ENCODE data around the gene PTGFRN. TPM values are rescaled to one million over a fixed set of nuclear protein-coding genes. Genes with fewer than 3 reads are reported as not detected.

PTGFRN gene
- total RNA-seq, 1 experiment from 2014 or later, result 38.7 TPM

- TF ChIP-seq CDX4 (CRISPR knock-in tag; IDR thresholded peaks at IDR 0.05; ENCODE audit: borderline replicate concordance) (no peak), IRF2 (CRISPR knock-in tag; IDR thresholded peaks at IDR 0.05; ENCODE audit: borderline replicate concordance, low read depth) (no peak)
- Mint-ChIP-seq H3K9me3 (no peaks in the 10 kb centered on the region), H3K36me3 (no peaks in the 10 kb centered on the region), H3K4me1 (peaks cover 14% of the 10 kb centered on the region), H3K27ac (no peak overlapping the region), H3K4me3 (no peak overlapping the region), H3K27me3 (ENCODE audit: low read depth) (no peaks in the 10 kb centered on the region)
- ATAC-seq (no peak), DNase-seq (ENCODE audit: low spot score) (no peak)
- ChIA-PET CTCF (interaction anchor here (0.8 to 2.2 kb wide), 8 partner anchors 19 to 308 kb away, joined by 4 to 39 read pairs (median 6); partner anchors contain the start of genes CD2 and TTF2), POLR2A (no interaction called here)
Observed at GRCh38 chr1:116882866-116883265, 26.9 kb upstream of the PTGFRN start.

- no peak for TF ChIP-seq SMAD3 (CRISPR knock-in tag; IDR thresholded peaks at IDR 0.05; ENCODE audit: borderline replicate concordance)
- TF ChIP-seq ZBTB43 (CRISPR knock-in tag; IDR thresholded peaks at IDR 0.05), result no peak
- TF ChIP-seq, protein P1, sequence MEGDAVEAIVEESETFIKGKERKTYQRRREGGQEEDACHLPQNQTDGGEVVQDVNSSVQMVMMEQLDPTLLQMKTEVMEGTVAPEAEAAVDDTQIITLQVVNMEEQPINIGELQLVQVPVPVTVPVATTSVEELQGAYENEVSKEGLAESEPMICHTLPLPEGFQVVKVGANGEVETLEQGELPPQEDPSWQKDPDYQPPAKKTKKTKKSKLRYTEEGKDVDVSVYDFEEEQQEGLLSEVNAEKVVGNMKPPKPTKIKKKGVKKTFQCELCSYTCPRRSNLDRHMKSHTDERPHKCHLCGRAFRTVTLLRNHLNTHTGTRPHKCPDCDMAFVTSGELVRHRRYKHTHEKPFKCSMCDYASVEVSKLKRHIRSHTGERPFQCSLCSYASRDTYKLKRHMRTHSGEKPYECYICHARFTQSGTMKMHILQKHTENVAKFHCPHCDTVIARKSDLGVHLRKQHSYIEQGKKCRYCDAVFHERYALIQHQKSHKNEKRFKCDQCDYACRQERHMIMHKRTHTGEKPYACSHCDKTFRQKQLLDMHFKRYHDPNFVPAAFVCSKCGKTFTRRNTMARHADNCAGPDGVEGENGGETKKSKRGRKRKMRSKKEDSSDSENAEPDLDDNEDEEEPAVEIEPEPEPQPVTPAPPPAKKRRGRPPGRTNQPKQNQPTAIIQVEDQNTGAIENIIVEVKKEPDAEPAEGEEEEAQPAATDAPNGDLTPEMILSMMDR (IDR thresholded peaks at IDR 0.05), result no peak
- no peak for TF ChIP-seq MAX (CRISPR knock-in tag; IDR thresholded peaks at IDR 0.05)
- no peak for TF ChIP-seq ZNF671 (CRISPR knock-in tag; IDR thresholded peaks at IDR 0.05)
- TF ChIP-seq PRDM15 (CRISPR knock-in tag; IDR thresholded peaks at IDR 0.05), result no peak
- TF ChIP-seq, protein P2, sequence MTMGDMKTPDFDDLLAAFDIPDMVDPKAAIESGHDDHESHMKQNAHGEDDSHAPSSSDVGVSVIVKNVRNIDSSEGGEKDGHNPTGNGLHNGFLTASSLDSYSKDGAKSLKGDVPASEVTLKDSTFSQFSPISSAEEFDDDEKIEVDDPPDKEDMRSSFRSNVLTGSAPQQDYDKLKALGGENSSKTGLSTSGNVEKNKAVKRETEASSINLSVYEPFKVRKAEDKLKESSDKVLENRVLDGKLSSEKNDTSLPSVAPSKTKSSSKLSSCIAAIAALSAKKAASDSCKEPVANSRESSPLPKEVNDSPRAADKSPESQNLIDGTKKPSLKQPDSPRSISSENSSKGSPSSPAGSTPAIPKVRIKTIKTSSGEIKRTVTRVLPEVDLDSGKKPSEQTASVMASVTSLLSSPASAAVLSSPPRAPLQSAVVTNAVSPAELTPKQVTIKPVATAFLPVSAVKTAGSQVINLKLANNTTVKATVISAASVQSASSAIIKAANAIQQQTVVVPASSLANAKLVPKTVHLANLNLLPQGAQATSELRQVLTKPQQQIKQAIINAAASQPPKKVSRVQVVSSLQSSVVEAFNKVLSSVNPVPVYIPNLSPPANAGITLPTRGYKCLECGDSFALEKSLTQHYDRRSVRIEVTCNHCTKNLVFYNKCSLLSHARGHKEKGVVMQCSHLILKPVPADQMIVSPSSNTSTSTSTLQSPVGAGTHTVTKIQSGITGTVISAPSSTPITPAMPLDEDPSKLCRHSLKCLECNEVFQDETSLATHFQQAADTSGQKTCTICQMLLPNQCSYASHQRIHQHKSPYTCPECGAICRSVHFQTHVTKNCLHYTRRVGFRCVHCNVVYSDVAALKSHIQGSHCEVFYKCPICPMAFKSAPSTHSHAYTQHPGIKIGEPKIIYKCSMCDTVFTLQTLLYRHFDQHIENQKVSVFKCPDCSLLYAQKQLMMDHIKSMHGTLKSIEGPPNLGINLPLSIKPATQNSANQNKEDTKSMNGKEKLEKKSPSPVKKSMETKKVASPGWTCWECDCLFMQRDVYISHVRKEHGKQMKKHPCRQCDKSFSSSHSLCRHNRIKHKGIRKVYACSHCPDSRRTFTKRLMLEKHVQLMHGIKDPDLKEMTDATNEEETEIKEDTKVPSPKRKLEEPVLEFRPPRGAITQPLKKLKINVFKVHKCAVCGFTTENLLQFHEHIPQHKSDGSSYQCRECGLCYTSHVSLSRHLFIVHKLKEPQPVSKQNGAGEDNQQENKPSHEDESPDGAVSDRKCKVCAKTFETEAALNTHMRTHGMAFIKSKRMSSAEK (CRISPR knock-in tag; IDR thresholded peaks at IDR 0.05; ENCODE audit: borderline replicate concordance), result no peak
- TF ChIP-seq, protein P3, sequence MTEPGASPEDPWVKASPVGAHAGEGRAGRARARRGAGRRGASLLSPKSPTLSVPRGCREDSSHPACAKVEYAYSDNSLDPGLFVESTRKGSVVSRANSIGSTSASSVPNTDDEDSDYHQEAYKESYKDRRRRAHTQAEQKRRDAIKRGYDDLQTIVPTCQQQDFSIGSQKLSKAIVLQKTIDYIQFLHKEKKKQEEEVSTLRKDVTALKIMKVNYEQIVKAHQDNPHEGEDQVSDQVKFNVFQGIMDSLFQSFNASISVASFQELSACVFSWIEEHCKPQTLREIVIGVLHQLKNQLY (CRISPR knock-in tag; IDR thresholded peaks at IDR 0.05), result no peak
- TF ChIP-seq STAT6 (CRISPR knock-in tag; conservative IDR thresholded peaks at IDR 0.05; ENCODE audit: low read depth), result no peak
- DNase-seq (ENCODE audit: low spot score), result no peak
- no peak for ATAC-seq
- ChIA-PET CTCF (no interaction called here), POLR2A (no interaction called here)
- Mint-ChIP-seq H3K27ac (no peak overlapping the region), H3K4me3 (no peak overlapping the region), H3K36me3 (no peaks in the 10 kb centered on the region), H3K9me3 (no peaks in the 10 kb centered on the region), H3K4me1 (peaks cover 9% of the 10 kb centered on the region), H3K27me3 (ENCODE audit: low read depth) (no peaks in the 10 kb centered on the region)
Observed at GRCh38 chr1:116886291-116886878, 23.3 kb upstream of the PTGFRN start.

All from WTC11 (cell line).